ENCODE measurements around the gene CLDN4.
"Not testable (repeated sequence)": the region's sequence is repeated elsewhere in the genome, so short reads cannot be mapped to it uniquely, and the experiment has no call there.

CLDN4 gene

GRCh38 chr7:73823873-73824592, 6.8 kb upstream of the CLDN4 start:
- DNase-seq, result peak; percentile 31

- no peak for DNase-seq
Observed at GRCh38 chr7:73824986-73825385, 5.8 kb upstream of the CLDN4 start.

GRCh38 chr7:73827567-73828106, 3.2 kb upstream of the CLDN4 start:
- DNase-seq, result peak; percentile 99

- DNase-seq, result peak; percentile 99
Observed at GRCh38 chr7:73828107-73828803, 2.5 kb upstream of the CLDN4 start.

- no peak for DNase-seq
Observed at GRCh38 chr7:73828972-73829371, 1.8 kb upstream of the CLDN4 start.

- DNase-seq, result peak; percentile 48
Observed at GRCh38 chr7:73829505-73829904, 1.3 kb upstream of the CLDN4 start.

GRCh38 chr7:73829921-73830680, 695 bp upstream of the CLDN4 start:
- DNase-seq, result peak; percentile 48

GRCh38 chr7:73831584-73831833, 713 bp downstream of the CLDN4 start:
- DNase-seq, result no peak

GRCh38 chr7:73831834-73832651, 1.2 kb downstream of the CLDN4 start:
- peak; percentile 95 for DNase-seq

- DNase-seq, result no peak
Observed at GRCh38 chr7:73832806-73833205, 2.0 kb downstream of the CLDN4 start.

GRCh38 chr7:73833251-73833919, 2.6 kb downstream of the CLDN4 start:
- peak; percentile 61 for DNase-seq

GRCh38 chr7:73834626-73835191, 3.9 kb downstream of the CLDN4 start:
- DNase-seq, result no peak

GRCh38 chr7:73837167-73837566, 6.4 kb downstream of the CLDN4 start:
- DNase-seq, result not testable (repeated sequence)

GRCh38 chr7:73838642-73839041, 7.8 kb downstream of the CLDN4 start:
- DNase-seq, result peak; percentile 14

GRCh38 chr7:73839290-73839689, 8.5 kb downstream of the CLDN4 start:
- no peak for DNase-seq

- DNase-seq, result no peak
Observed at GRCh38 chr7:73839743-73840714, 9.2 kb downstream of the CLDN4 start.

GRCh38 chr7:73840715-73841379, 10.1 kb downstream of the CLDN4 start:
- no peak for DNase-seq

GRCh38 chr7:73841689-73842066, 10.9 kb downstream of the CLDN4 start:
- DNase-seq, result no peak

GRCh38 chr7:73842067-73842976, 11.5 kb downstream of the CLDN4 start, which contains the start of gene METTL27:
TSS of gene METTL27 (minus strand) at chr7:73842516. CDS start at chr7:73842140, 376 bp downstream.
- peak; percentile 87 for DNase-seq
